ENCODE measurements around the gene SEMA3A.

SEMA3A gene

GRCh38 chr7:83918142-83918541, 276.4 kb downstream of the SEMA3A start:
- no peak for DNase-seq

- no peak for DNase-seq
These were observed 281.4 kb downstream of the SEMA3A start for GRCh38 chr7:83913174-83913573.

GRCh38 chr7:83908526-83908925, 286.1 kb downstream of the SEMA3A start:
- DNase-seq, result no peak
